Nephron (organoid): ENCODE measurements around the gene GOSR1.

Experiments
- H3K27ac Mint-ChIP-seq, 3 experiments: 2 replicates each; pipeline ENCODE4 v1.8.0; 2020; ENCODE audit warnings: mixed read lengths in 3 of 3, mild to moderate bottlenecking in 2 of 3, moderate library complexity in 1 of 3
- H3K27me3 Mint-ChIP-seq: 2 replicates; pipeline ENCODE4 v1.8.0; 2021; ENCODE audit warnings: low read depth, mild to moderate bottlenecking, moderate library complexity, mixed read lengths
- H3K36me3 Mint-ChIP-seq: 2 replicates; pipeline ENCODE4 v1.8.0; 2020; ENCODE audit warnings: low read depth, mixed read lengths
- H3K4me1 Mint-ChIP-seq: 2 replicates; pipeline ENCODE4 v1.8.0; 2020; ENCODE audit warnings: mixed read lengths
- H3K4me3 Mint-ChIP-seq, 3 experiments: 2 replicates each; pipeline ENCODE4 v1.8.0; 2020; ENCODE audit warnings: mild to moderate bottlenecking in 3 of 3, mixed read lengths in 3 of 3, moderate library complexity in 2 of 3
- H3K9me3 Mint-ChIP-seq: 2 replicates; pipeline ENCODE4 v1.8.0; 2020; ENCODE audit warnings: mixed read lengths
- CTCF ChIP-seq, 3 experiments: fragments of 200-600 bp; sonication (generic); IDR thresholded peaks; one replicate each; pipeline ENCODE4 v1.5.0; 2021; ENCODE audit warnings: antibody characterized with exemption in 3 of 3; ENCODE audit not compliant: unreplicated experiment in 3 of 3

GOSR1 gene

GRCh38 chr17:30576326-30576861 is 99.2 kb downstream of the GOSR1 start:
- no peak overlapping the region for H3K4me3 Mint-ChIP-seq
- H3K9me3 Mint-ChIP-seq, result no peaks in the 10 kb centered on the region
- H3K27ac Mint-ChIP-seq, result no peak overlapping the region
- H3K36me3 Mint-ChIP-seq, result no peaks in the 10 kb centered on the region
- peaks cover 4% of the 10 kb centered on the region for H3K27me3 Mint-ChIP-seq
- TF ChIP-seq CTCF (IDR thresholded peaks at IDR 0.05; ENCODE audit: unreplicated experiment in 3 of 3), result no peak
- no peaks in the 10 kb centered on the region for H3K4me1 Mint-ChIP-seq
